HepG2 (cell line): ENCODE results near the gene AMHR2. TPM values are rescaled to one million over a fixed set of nuclear protein-coding genes. Genes with fewer than 3 reads are reported as not detected.
A peak's percentile ranks its signal among the peaks of the same experiment; 100 is the strongest.

Experiments
- ADNP ChIP-seq: sonication (generic); formaldehyde crosslinking; IDR thresholded peaks from 2 replicates; pipeline ENCODE4 v1.4.0; 2020; ENCODE audit warnings: missing genetic modification reagents
- BHLHE40 ChIP-seq: IDR thresholded peaks from 2 replicates; pipeline ENCODE4 v1.6.1; 2011; ENCODE audit warnings: low read length, improper control_type of control experiment
- EP300 ChIP-seq, 3 experiments: sonication (generic) in 1 of 3; formaldehyde crosslinking in 1 of 3; IDR thresholded peaks; 2 replicates each; pipeline versions ENCODE4 v1.5.1 to v1.6.1; 2011 to 2020; ENCODE audit warnings: low read depth in 2 of 3, low read length in 2 of 3, borderline replicate concordance in 1 of 3, improper control_type of control experiment in 1 of 3, mild to moderate bottlenecking in 1 of 3, missing genetic modification reagents in 1 of 3, moderate library complexity in 1 of 3
- FOXO1 ChIP-seq: sonication (generic); formaldehyde crosslinking; IDR thresholded peaks from 2 replicates; pipeline ENCODE4 v1.4.0; 2020; ENCODE audit warnings: missing genetic modification reagents
- GATA4 ChIP-seq: sonication (generic); IDR thresholded peaks from 2 replicates; pipeline ENCODE4 v1.6.1; 2016; ENCODE audit warnings: antibody characterized with exemption, low read depth, borderline replicate concordance
- HIC2 ChIP-seq: sonication (generic); formaldehyde crosslinking; IDR thresholded peaks from 2 replicates; pipeline ENCODE4 v1.9.0; 2022; ENCODE audit warnings: low read depth, missing genetic modification reagents
- ISL2 ChIP-seq: sonication (generic); formaldehyde crosslinking; IDR thresholded peaks from 2 replicates; pipeline ENCODE4 v1.5.0; 2020; ENCODE audit warnings: missing genetic modification reagents
- KAT8 ChIP-seq: IDR thresholded peaks from 2 replicates; pipeline ENCODE4 v1.6.1; 2016; ENCODE audit warnings: missing genetic modification reagents, missing compliant biosample characterization
- MEIS1 ChIP-seq: sonication (generic); formaldehyde crosslinking; IDR thresholded peaks from 2 replicates; pipeline ENCODE4 v1.9.0; 2021; ENCODE audit warnings: mild to moderate bottlenecking, missing genetic modification reagents, moderate library complexity, borderline replicate concordance
- NKX3-1 ChIP-seq: sonication (generic); formaldehyde crosslinking; IDR thresholded peaks from 2 replicates; pipeline ENCODE4 v1.5.0; 2020; ENCODE audit warnings: missing genetic modification reagents
- NR0B2 ChIP-seq: sonication (generic); formaldehyde crosslinking; IDR thresholded peaks from 2 replicates; pipeline ENCODE4 v1.4.0; 2020; ENCODE audit warnings: mild to moderate bottlenecking, missing genetic modification reagents
- PATZ1 ChIP-seq: sonication (generic); formaldehyde crosslinking; IDR thresholded peaks from 2 replicates; pipeline ENCODE4 v1.4.0; 2020; ENCODE audit warnings: missing genetic modification reagents
- RFXAP ChIP-seq: sonication (generic); formaldehyde crosslinking; IDR thresholded peaks from 2 replicates; pipeline ENCODE4 v1.4.0; 2020; ENCODE audit warnings: missing genetic modification reagents, borderline replicate concordance
- U2AF1 ChIP-seq: fragments of 200-400 bp; formaldehyde crosslinking; optimal IDR thresholded peaks from 2 replicates; pipeline ENCODE3; 2017; ENCODE audit warnings: mild to moderate bottlenecking, low read depth, low read length
- YEATS4 ChIP-seq: sonication (generic); formaldehyde crosslinking; IDR thresholded peaks from 2 replicates; pipeline ENCODE4 v1.4.0; 2020; ENCODE audit warnings: missing genetic modification reagents, borderline replicate concordance
- YY1 ChIP-seq: IDR thresholded peaks from 2 replicates; pipeline ENCODE4 v1.6.1; 2011; ENCODE audit warnings: low read length, low read depth, moderate library complexity, mild to moderate bottlenecking; ENCODE audit not compliant: insufficient read depth, insufficient replicate concordance
- ZBTB7B ChIP-seq: sonication (generic); formaldehyde crosslinking; IDR thresholded peaks from 2 replicates; pipeline ENCODE4 v1.4.0; 2020; ENCODE audit warnings: missing genetic modification reagents
- ZC3H4 ChIP-seq: sonication (generic); formaldehyde crosslinking; IDR thresholded peaks from 2 replicates; pipeline ENCODE4 v1.4.0; 2020; ENCODE audit warnings: missing genetic modification reagents, borderline replicate concordance
- ZNF225 ChIP-seq: sonication (generic); formaldehyde crosslinking; IDR thresholded peaks from 2 replicates; pipeline ENCODE4 v1.4.0; 2020; ENCODE audit warnings: mild to moderate bottlenecking, missing genetic modification reagents
- ZNF230 ChIP-seq: sonication (generic); formaldehyde crosslinking; IDR thresholded peaks from 2 replicates; pipeline ENCODE4 v1.4.0; 2020; ENCODE audit warnings: mild to moderate bottlenecking, missing genetic modification reagents
- ZNF263 ChIP-seq: sonication (generic); formaldehyde crosslinking; IDR thresholded peaks from 2 replicates; pipeline ENCODE4 v1.4.0; 2020; ENCODE audit warnings: missing genetic modification reagents
- ZNF432 ChIP-seq: sonication (generic); formaldehyde crosslinking; IDR thresholded peaks from 2 replicates; pipeline ENCODE4 v1.5.0; 2020; ENCODE audit warnings: missing genetic modification reagents, mild to moderate bottlenecking, borderline replicate concordance
- ZNF496 ChIP-seq: sonication (generic); formaldehyde crosslinking; IDR thresholded peaks from 2 replicates; pipeline ENCODE4 v1.8.1; 2023; ENCODE audit warnings: mild to moderate bottlenecking, moderate library complexity, missing genetic modification reagents; ENCODE audit not compliant: insufficient replicate concordance
- ZNF547 ChIP-seq: sonication (generic); formaldehyde crosslinking; IDR thresholded peaks from 2 replicates; pipeline ENCODE4 v1.5.1; 2020; ENCODE audit warnings: mild to moderate bottlenecking, missing genetic modification reagents
- ZNF644 ChIP-seq: IDR thresholded peaks from 2 replicates; pipeline ENCODE4 v1.6.1; 2016; ENCODE audit warnings: low read depth
- ZNF878 ChIP-seq: sonication (generic); formaldehyde crosslinking; IDR thresholded peaks from 2 replicates; pipeline ENCODE4 v1.8.1; 2023; ENCODE audit warnings: mild to moderate bottlenecking, missing genetic modification reagents, moderate library complexity
- polyA plus RNA-seq, 8 experiments: library from polyadenylated mRNA; depleted of rRNA in 3 of 8; stranded (reverse) in 7 of 8; unstranded in 1 of 8; fragments of >200 nt; fragmentation: Illumina TruSeq in 4 of 8; extraction: Trizol in 4 of 8; gene quantifications; 2 replicates each; pipeline versions ENCODE4 v1.2.1 to v1.2.3, GENCODE V29; 2011 to 2016; ENCODE audit warnings: low read depth in 4 of 8, missing spikeins in 1 of 8, mixed read lengths in 1 of 8; ENCODE audit not compliant: insufficient read depth in 1 of 8
- total RNA-seq, 5 experiments: library from RNA; depleted of rRNA; stranded (reverse); fragments of >200 nt; fragmentation: Illumina TruSeq; extraction: Trizol; gene quantifications; 2 replicates each; pipeline ENCODE4 v1.2.3, GENCODE V29; 2016; ENCODE audit warnings: low read depth in 1 of 5

The AMHR2 gene
- total and polyA plus RNA-seq, 2 of the 13 experiments (the other 11 are each of a cell fraction or from before 2014, with no cell fraction given) = 0.24 to 0.58 TPM

- TF ChIP-seq EP300 (IDR thresholded peaks at IDR 0.05; ENCODE audit: low read depth in 2 of 2, low read length in 2 of 2) (no peak; a peak in 1 of 4 replicates), EP300 (CRISPR knock-in tag; IDR thresholded peaks at IDR 0.05; ENCODE audit: borderline replicate concordance) (no peak), ZNF263 (CRISPR knock-in tag) (peak; percentile 61), FOXO1 (0 out of 2 replicates have a peak, but pooled peaks have one; percentile 17), NKX3-1 (peak; percentile 52; the same call in 1 of the 2 replicates), ZNF432 (CRISPR knock-in tag) (no peak), U2AF1 (no peak), ADNP (CRISPR knock-in tag) (no peak), ZC3H4 (peak; percentile 49; the same call in 1 of the 2 replicates), ISL2 (CRISPR knock-in tag) (no peak), RFXAP (CRISPR knock-in tag) (no peak; the same call in 1 of the 2 replicates), KAT8 (no peak), ZNF225 (no peak), YEATS4 (CRISPR knock-in tag) (peak; percentile 88), ZNF878 (CRISPR knock-in tag) (no peak), NR0B2 (CRISPR knock-in tag) (0 out of 2 replicates have a peak, but pooled peaks have one; percentile 13), ZBTB7B (CRISPR knock-in tag) (no peak), YY1 (peak; percentile 53), BHLHE40 (no peak), GATA4 (no peak), PATZ1 (CRISPR knock-in tag) (peak; percentile 94), ZNF644 (CRISPR knock-in tag) (no peak), ZNF230 (CRISPR knock-in tag) (no peak), ZNF496 (CRISPR knock-in tag) (no peak), MEIS1 (CRISPR knock-in tag) (no peak), ZNF547 (CRISPR knock-in tag) (no peak), HIC2 (CRISPR knock-in tag) (no peak)
Observed at GRCh38 chr12:53452159-53453077, 28.8 kb downstream of the AMHR2 start (continued).
